Spleen (tissue), 7 donors: ENCODE results near the gene SCNN1A.

Experiments used
- CTCF ChIP-seq, 11 experiments: fragments of 200-600 bp in 7 of 11; fragments of 450-650 bp in 4 of 11; sonication (generic) in 4 of 11; IDR thresholded peaks in 8 of 11; conservative IDR thresholded peaks in 3 of 11; 1 replicate in 7 of 11; 2 replicates in 4 of 11; pipeline versions ENCODE4 v1.4.0 to v1.8.0; 2016 to 2021; ENCODE audit warnings: antibody characterized with exemption in 11 of 11, inconsistent platforms in 4 of 11, mild to moderate bottlenecking in 1 of 11
- POLR2AphosphoS5 ChIP-seq, 3 donors: sonication (generic); formaldehyde crosslinking; IDR thresholded peaks; one replicate each; pipeline ENCODE4 v1.5.1; 2017; ENCODE audit warnings: antibody characterized with exemption in 3 of 3
- donor health status: DM: no; HTN: no; CAD: no; lungs with moderate emphysema.
- donor health status: DM: no; HTN: no; CAD: no.
- donor health status: DM: no; HTN: no; CAD: no.

- no peak for TF ChIP-seq CTCF (IDR thresholded peaks at IDR 0.05 in 8 of 11, conservative IDR thresholded peaks at IDR 0.05 in 3 of 11)
- peak in 2 of 3 donors; percentile 58 to 69 for TF ChIP-seq POLR2AphosphoS5 (IDR thresholded peaks at IDR 0.05)
Observed at GRCh38 chr12:6340032-6340638, 35.2 kb downstream of the SCNN1A start.
